ENCODE measurements around the gene AFF1.

The AFF1 gene

DNA sequence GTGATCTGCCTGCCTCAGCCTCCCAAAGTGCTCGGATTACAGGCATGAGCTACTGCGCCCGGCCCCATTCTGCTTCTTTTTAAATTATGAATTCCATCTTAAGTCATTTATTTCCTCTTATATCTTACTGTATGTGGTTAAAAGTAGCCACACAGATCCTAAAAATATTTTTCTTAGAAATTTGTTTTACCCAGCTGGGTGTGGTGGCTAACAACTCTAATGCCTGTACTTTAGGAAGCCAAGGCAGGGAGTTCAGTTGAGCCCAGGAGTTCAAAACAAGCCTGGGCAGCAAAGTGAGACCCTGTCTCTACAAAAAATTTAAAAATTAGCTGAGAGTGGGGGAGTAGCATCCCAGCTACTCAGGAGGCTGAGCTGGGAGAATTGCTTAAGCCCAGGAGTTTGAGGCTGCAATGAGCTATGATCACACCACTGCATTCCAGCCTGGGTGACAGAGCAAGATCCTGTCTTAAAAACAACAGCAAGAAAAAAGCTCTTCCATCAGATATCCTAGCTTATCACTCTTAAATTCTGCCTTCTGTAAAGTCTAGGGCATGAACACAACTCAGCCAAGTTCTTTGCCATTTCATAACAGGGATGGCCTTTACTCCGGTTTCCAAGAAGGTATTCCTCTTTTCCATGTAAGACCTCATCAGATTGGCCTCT, 15.1 kb upstream of the AFF1 start:
- DNase-seq (ENCODE audit: low spot score): no peak

DNA sequence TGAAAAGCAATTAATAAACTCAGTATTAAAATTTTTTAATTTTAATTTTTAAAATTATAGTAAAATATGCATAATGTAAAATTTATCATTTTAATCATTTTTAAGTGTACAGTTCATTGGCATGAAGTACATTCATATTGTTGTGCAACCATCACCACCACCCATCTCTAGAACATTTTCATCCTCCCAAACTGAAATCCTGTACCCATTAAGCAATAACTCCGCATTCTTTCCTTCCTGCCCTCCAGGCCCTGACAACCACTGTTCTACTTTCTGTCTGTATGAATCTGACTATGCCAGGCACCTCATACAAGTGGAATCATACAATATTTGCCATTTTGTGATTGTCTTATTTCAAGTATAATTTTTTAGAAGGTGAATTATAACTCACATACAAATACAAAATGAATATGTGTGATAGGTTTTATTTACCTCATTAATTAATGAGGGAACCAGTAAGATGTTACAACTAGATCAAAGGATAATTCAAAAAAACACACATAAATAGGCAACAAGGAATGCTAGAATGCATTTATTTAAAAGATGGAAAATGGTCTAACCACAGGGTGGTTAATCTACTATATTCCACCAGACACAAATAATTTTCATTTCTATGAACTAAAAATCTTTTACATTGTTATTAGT, 13.1 kb upstream of the AFF1 start:
- no peak for DNase-seq (ENCODE audit: low spot score)

DNA sequence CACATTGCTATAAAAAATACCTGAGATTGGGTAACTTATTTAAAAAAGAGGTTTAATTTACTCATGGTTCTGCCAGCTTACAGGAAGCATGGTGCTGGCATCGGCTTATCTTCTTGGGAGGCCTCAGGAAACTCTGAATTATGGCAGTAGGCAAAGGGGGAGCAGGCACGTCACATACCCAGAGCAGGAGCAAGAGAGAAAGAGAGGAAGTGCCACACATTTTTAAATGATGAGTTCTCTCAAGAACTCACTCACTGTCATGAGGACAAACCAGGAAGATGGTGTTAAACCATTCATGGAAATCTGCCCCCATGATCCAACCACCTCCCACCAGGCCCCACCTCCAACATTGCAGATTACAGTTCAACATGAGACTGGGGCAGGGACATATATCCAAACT, 10.0 kb upstream of the AFF1 start:
- no peak for DNase-seq (ENCODE audit: low spot score)

DNA sequence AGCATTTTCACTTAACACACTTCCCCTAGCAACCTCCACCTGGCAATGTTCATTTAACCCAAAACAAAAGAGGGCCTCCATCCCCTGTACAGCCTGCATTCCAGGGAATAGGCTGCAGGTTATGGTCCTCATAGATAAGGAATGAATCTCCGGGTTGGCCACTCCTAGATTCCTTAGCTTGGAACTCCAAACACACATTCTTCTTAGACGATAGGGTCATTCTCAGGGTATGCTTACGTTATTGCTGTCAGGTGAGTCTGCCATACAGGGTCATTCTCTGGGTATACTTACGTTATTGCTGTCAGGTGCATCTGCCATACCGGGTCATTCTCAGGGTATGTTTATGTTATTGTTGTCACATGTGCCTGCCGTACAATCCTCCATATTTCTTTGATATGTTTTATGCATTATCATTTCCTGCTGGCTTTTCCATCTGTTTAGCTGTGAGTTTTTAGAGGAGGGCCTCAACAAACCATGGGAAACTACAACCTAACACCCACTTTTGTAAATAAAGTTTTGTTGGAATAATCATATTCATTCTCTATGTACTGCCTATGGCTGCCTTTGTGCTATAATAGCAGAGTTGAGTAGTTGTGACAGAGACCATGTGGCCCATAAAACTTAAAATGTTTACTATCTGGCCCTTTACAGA, 8.2 kb upstream of the AFF1 start:
- DNase-seq (ENCODE audit: low spot score): no peak

DNA sequence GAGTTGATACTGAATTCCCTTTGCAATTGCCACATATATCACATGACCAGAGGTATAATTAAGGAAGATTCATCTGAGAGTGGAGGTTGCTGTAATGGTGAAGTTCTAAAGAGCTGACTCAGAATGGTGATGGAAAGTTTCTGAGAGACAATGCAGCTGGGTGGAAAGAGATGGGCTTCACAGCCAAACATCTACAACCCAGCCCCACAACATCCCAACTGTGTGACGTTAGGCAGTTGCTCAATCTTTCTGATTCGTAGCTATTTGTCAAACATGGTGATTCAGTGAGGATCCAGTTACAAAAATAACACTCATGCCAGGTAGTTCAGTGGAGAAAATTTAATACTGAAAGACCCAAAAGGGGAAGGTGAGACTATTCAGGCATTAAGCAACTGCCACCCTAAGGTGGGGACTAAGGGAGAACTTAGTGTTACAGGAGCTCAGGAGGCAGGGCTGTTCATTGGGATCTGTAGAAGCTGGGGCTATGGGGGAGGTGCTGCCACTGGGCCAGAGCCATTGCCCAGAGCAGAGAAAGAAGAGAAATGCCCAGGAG, 6.9 kb upstream of the AFF1 start:
- DNase-seq (ENCODE audit: low spot score): no peak

DNA sequence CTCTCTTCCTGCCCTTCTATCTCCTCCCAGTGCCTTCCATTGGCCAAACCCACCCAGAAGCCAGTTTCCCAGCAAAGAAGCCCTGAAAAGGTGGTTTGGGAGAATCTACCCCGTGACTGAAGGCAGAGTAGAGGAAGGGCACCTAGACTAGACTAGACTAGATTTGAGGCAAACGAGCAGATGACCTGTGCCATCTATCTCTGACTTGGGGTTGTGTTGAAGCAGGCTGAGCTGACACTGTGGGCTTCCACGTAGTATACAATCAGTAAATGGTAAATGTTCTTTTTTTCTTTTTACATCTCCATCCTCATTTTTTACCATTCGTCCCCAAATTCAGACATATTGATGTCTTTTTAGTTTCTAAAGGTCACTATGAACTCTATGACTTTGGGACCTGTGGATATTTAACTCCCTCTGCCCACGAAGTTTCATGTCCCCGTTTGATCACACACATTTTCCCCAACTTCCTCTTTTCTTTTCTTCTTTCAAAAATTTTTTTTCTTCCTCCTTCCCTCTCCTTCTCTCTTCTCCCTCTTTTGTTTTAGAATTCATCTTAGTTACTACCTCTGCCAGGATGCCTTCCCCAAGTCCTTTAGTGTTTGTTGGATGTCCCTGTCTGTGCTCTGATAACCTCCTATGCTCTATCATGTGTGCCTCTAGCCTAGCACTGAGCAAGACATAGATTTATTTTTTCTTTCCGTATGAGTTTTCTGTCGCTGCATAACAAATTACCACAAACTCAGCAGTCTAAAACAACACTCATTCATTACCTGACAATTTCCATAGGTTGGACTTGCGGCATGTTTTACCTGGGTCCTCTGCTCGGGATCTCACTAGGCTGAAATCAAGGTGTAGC, 6.2 kb upstream of the AFF1 start:
- DNase-seq (ENCODE audit: low spot score): no peak

DNA sequence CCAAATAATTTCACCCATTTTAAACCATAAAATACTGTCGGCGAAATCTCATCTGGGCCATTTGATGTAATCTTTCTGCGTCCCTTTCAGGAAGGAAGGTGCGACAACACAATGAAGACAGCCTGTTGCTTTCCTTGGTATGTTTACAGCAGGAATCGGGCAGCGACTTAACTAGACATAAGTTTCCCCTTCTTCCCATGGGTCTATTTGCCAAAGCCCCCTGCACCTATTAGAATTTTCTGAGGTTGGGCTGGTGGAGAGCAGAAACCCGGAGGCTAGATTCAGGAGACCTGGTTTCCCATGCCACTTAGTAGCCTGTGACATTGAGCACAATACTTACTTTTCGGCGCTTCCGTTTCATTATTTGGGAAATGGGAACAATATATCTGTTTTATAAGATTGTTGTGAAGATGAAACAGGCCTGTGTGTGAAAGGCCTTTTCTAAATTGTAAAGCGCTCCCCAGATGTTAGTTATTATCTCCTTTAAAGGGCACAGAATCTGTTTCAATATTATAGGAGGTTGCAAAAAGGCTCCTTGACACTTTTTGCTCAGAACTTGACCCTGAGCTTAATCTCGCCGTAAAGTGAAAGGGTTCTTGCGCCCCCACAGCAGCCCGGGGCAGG, 552 bp upstream of the AFF1 start:
- no peak for DNase-seq (ENCODE audit: low spot score)

DNA sequence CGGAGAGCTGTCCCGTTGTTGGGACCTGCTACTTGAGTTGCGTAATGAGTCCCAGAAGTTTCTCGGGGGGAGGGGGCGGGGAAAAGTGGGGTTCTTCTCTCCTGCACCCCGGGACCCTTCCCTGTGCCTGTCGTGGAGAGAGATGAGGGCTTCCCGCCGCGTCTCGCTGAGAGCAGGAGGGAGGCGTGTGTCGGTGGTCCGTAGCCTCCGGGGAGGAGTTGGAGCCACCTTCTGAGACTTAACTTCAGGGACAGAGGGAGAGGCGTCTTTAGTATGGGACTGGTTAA, 698 bp downstream of the AFF1 start:
- DNase-seq (ENCODE audit: low spot score): no peak

DNA sequence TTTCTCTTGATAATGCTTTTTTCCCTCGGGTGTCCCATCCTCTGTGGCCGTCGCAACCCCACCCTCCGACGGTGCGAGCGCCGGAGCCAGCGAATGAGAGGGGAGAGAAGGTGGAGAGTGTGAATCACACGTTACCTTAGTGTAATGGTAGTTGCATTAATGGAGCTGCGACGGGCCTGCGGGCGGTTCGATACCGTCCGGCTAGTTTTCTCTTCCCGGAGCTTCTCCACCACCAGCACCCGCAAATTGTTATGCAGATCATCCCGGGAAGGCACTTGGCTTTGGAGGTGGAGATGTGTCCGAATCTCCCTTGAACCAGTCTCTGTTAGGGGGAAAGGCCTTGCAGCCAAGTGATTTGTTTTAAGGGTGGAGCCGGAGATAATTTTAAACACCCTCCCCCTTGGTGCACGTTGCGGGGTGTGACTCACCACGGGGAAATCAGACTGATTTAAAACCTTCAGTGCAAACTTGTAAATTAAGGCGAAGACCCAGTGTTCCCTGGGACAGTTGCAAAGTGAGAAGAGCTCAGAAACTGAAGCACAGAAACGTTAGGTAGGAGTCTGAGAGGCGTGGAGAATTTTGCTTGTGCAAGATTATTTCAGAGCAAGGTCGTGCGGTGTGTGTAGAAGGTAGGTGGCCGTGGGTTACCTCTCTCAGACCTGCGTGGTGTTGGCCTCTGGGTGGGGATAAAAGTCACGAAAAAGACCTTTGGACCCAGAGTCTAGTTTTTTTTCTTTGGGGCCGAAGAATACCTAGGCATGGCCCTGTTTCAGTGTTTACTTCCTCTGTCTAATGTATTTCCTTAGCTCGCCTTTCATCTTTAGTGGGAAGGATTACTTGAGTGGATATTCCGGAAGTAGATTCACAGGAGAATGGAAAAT, 1.3 kb downstream of the AFF1 start:
- DNase-seq (ENCODE audit: low spot score): peak; percentile 51

DNA sequence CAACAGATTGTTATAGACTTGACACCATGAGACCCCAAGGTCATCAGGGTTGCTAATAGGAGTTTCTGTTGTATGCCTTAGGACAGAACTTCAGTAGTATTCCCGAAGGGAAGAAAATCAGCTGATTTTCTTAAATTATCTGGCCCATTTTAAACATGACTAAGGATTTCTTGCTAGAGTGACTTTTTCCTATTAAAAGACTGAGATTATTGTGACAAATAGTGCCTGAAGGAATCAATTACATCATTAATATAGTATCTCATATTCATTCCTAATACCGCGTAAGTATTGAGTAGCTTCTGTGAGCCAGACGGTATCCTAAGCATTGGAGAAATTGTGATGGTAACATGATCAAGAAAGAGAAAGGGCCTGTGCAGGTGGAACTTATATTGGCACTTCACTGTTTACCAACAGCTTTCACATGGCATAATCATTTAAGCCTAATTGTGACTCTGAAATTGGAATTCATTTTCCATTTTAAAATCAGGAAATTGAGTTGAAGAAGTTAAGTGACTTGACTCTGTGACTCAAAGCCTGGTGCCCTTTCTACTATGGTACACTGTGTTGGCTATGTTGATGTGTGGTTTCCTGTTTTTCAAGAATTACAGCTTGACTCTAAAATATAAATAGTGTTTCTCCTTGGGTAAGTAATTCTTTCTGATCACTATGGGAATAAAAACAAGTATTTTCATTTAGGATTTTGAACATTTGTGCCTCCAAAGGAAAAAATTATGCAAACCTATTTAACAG, 4.1 kb downstream of the AFF1 start:
- DNase-seq (ENCODE audit: low spot score): no peak

DNA sequence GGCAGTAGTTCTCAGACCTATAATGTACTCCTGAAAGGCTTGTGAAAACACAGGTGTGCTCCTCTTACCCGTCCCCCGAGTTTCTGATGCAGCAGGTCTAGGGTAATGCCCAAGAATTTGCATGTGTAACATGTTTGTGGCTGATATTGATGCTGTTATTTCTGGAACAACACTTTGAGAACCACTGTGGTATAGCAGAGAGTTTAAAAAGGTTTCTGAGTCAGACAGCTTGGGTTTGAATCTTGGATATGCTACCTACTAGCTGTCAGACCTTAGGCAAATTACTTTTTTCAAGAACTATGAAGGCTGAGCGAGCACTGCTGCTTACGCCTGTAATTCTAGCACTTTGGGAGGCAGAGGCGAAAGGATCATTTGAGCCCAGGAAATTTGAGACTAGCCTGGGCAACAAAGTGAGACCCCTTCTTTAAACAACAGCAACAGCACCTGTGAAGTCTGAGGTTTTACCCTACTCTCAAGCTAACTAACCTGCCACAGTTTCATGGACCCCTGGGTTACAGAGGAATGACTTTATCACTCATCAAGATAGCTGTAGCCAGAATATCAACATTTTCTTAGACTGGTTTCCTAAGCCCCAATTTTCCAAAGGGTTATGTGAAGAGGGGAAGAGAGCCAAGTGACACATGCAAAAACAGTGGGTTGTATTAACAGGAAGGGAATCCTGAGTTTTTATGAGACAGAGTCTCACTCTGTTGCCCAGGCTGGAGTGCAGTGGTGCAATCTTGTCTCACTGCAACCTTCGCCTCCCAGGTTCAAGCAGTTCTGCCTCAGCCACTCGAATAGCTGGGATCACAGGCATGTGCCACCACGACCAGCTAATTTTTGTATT, 5.1 kb downstream of the AFF1 start:
- DNase-seq (ENCODE audit: low spot score): no peak

DNA sequence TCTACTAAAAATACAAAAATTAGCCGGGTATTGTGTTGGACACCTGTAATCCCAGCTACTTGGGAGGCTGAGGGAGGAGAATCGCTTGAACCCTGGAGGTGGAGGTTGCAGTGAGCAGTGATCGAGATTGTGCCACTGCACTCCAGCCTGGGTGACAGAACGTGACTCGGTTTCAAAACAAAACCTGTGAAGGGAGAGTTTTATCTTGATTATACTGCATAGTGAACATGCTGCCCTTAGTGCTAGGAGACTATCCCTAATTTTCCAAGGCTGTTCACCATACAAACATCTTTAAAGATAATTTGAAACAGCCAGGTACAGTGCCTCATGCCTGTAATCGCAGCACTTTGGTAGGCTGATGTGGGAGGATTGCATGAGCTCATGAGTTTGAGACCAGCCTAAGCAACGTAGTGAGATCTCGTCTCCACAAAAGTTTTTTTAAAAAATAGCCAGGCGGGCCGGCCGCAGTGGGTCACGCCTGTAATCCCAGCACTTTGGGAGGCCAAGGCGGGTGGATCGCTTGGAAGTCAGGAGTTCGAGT, 6.2 kb downstream of the AFF1 start:
- no peak for DNase-seq (ENCODE audit: low spot score)

DNA sequence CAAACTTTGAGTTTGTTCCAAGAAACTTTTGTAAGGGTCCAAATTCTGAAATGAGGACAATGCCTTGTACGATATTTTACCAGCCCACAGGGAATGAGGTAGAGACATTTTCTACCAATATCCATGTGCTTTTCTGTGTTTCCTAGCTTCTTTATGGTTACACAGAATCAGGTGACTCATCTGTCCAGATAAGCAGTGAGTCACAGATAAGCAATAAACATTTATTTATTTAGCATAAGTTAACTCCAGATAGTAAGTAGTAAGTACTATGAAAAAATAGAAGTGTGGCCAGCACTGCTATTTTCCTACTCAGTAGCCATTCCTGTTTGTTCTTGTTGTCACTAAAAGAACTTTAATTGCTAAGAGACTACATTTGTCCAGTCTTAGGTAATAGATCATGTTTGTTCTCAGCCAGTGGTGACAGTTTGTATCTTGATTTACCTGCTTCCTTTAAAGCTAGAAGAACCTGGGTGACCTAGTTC, 7.4 kb downstream of the AFF1 start:
- no peak for DNase-seq (ENCODE audit: low spot score)

DNA sequence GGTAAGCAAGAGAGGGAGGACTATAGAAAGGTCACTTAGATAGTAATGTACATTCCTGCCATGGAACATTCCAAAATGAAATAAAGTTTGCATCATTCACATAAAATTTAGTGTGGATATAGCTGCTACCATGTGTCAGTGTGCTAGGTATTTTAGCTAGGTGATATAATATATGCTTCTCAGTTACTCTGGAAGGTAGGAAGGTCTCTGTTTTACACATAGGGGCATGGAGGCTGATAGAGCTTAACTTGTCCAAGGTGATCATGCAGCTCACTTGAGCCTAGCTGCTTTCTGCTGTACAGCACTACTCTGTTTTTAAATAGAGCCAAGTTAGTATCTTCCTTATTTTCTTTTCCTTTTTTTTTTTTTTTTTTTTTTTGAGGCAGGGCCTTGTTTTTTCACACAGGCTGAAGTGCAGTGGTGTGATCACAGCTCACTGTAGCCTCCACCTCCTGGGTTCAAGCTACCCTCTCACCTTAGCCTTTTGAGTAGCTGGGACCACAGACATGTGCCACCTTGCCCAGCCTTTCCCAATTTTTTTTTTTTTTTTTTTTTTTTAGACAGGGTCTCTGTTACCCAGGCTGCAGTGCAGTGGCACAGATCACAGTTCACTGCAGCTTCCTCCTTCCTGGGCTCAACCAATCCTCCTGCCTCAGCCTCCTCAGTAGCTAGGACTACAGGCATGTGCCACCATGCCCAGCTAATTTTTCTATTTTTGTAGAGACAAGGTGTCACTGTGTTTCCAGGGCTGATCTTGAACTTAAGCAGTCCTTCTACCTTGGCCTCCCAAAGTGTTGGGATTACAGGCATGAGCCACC, 10.4 kb downstream of the AFF1 start:
- no peak for DNase-seq (ENCODE audit: low spot score)

DNA sequence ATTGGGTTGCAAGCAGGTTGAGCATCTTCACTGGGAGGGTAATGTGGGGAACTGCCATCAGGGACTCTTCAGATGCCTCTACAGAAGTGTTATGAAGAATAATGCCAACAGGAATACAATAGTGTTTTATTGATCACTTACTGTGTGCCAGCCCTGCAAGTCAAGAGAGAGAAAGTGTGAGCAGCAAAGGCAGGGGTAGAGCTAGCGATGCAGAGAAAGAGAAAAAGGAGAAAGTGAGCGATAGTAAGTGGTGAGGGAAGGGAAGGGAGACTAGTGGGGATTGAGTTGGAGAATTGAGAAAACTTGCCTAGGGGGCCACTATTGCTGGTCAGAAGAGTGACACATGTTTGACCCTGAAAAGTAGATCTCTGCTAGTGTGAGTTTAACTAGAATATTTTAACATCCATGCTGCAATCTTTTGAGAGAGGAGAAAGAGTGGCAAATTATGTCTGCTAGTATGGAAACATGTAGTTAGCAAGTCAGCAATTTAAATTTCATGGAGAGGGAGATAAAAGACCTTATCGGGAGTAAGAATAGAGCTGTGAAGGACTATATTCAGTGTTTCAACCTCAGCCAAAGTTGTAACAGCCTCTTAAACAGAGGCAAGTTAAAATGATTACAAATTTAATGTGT, 12.2 kb downstream of the AFF1 start:
- no peak for DNase-seq (ENCODE audit: low spot score)

DNA sequence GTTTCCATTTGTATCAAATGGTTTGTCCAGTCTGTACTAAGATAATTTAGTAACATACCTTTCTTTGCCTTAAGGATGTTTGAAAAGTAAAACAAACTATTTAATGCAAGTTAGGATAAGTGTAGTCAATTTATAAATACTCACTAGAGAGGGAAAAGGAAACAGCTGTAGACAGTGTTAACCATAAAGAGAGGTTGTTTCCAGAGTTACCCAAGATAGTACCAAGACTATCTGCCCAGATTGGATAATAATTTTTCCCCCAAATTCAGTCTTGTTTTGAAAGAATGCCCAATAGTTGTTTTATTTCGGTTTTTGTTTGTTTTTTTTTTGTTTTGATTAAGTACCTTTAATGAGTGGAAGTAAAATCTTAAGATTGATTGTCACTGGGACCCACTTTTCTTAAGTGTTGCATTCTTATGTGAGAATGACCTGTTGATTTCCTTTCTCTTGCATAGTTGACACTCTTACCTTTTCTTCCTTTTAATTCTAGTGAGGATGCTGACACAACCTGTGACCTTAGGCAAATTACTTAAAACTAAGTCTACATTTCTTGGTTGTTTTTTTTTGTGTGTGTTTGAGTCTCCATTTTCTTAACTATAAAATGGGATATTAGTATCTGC, 12.8 kb downstream of the AFF1 start:
- DNase-seq (ENCODE audit: low spot score): no peak

DNA sequence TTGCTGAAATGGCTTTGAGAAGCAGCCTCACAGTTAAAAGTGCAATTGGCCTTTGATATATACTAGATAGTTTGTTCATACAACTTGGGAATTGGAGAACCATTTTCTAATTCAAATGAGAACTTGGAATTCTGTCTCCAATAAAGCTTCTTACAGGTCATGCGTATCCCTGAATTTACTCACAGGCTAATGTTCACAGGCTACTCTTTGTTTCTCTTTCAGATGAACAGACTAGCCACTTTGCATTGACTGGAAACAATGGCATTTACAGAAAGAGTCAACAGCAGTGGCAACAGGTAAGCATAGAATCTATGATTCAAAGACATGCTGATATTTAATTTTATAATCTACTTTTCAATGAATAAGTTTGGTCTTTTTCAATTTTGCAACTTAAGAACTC, 13.5 kb downstream of the AFF1 start:
- no peak for DNase-seq (ENCODE audit: low spot score)

Data from D341Med (cell line).